ENCODE results near the gene MAP3K13.

GRCh38 chr3:185340751-185341150 is 22.2 kb upstream of the MAP3K13 start:
- TF ChIP-seq ZNF274 (IDR thresholded peaks at IDR 0.05; ENCODE audit: low read depth, low read length): no peak
- TF ChIP-seq YY1 (IDR thresholded peaks at IDR 0.05; ENCODE audit: insufficient read depth, insufficient read length): no peak
- TF ChIP-seq SUZ12 (IDR thresholded peaks at IDR 0.05; ENCODE audit: extremely low read depth, insufficient read depth, insufficient read length): no peak
